PC-9 (cell line): ENCODE data around the gene KLK5. TPM values are rescaled to one million over a fixed set of nuclear protein-coding genes. Genes with fewer than 3 reads are reported as not detected.
A peak's percentile ranks its signal among the peaks of the same experiment; 100 is the strongest.

Source experiments
- BruUV-seq: library from RNA; stranded (reverse); fragments of 400-500 nt; replicated peaks from 2 replicates; lab custom pipeline; 2021; lab: Mats Ljungman, UMichigan
- CTCF ChIA-PET: fragments of 300-600 bp; sonication (Branson Sonifier 250); formaldehyde crosslinking; loops from one replicate; lab custom pipeline; 2022; ENCODE audit warnings: antibody characterized with exemption; lab: Charles Lee
- POLR2A ChIA-PET: fragments of 300-600 bp; sonication (Branson Sonifier 250); formaldehyde crosslinking; loops from one replicate; lab custom pipeline; 2022; ENCODE audit warnings: antibody characterized with exemption; ENCODE audit not compliant: unreplicated experiment; lab: Charles Lee
- DNase-seq, 2 experiments: peaks; one replicate each; pipeline versions ENCODE4 v3.0.0 to v3.0.0-alpha.2; 2015 to 2022; ENCODE audit warnings: mixed read lengths in 1 of 2
- H2AFZ ChIP-seq: fragments of 200-600 bp; sonication (generic); 2 replicates; pipeline ENCODE4 v1.8.1; 2017; ENCODE audit warnings: antibody characterized with exemption
- H3F3A ChIP-seq: fragments of 200-600 bp; sonication (generic); 2 replicates; pipeline ENCODE4 v1.8.1; 2017; ENCODE audit warnings: antibody characterized with exemption, mild to moderate bottlenecking, low read depth; ENCODE audit not compliant: insufficient read depth
- H3K27ac ChIP-seq: fragments of 200-600 bp; sonication (generic); 2 replicates; pipeline ENCODE4 v1.6.1; 2016; ENCODE audit warnings: mixed run types
- H3K27me3 ChIP-seq: fragments of 200-600 bp; sonication (generic); 2 replicates; pipeline ENCODE4 v1.6.1; 2016; ENCODE audit warnings: low read depth, mixed run types; ENCODE audit not compliant: insufficient read depth
- H3K36me3 ChIP-seq: fragments of 200-600 bp; sonication (generic); 2 replicates; pipeline ENCODE4 v1.6.1; 2016; ENCODE audit warnings: low read depth, mixed run types
- H3K4me1 ChIP-seq: fragments of 200-600 bp; sonication (generic); replicated peaks from 2 replicates; pipeline ENCODE4 v1.6.1; 2016; ENCODE audit warnings: mixed run types; ENCODE audit not compliant: insufficient read depth
- H3K4me2 ChIP-seq: fragments of 200-600 bp; sonication (generic); 2 replicates; pipeline ENCODE4 v1.6.1; 2017; ENCODE audit warnings: mixed run types
- H3K4me3 ChIP-seq: fragments of 200-600 bp; sonication (generic); 2 replicates; pipeline ENCODE4 v1.6.1; 2016; ENCODE audit warnings: mixed run types
- H3K79me2 ChIP-seq: fragments of 200-600 bp; sonication (generic); 2 replicates; pipeline ENCODE4 v1.6.1; 2017; ENCODE audit warnings: low read depth, mixed run types
- H3K9me2 ChIP-seq: fragments of 200-600 bp; sonication (generic); 2 replicates; pipeline ENCODE4 v1.8.1; 2017; ENCODE audit warnings: mild to moderate bottlenecking; ENCODE audit not compliant: insufficient read depth
- H3K9me3 ChIP-seq: fragments of 200-600 bp; sonication (generic); 2 replicates; pipeline ENCODE4 v1.8.1; 2016; ENCODE audit warnings: low read depth; ENCODE audit not compliant: insufficient read depth
- H4K20me1 ChIP-seq: fragments of 200-600 bp; sonication (generic); 2 replicates; pipeline ENCODE4 v1.8.1; 2017; ENCODE audit not compliant: insufficient read depth
- CTCF ChIP-seq: fragments of 200-600 bp; sonication (generic); conservative IDR thresholded peaks from 2 replicates; pipeline ENCODE4 v1.6.1; 2017; ENCODE audit warnings: mixed run types, antibody characterized with exemption, mild to moderate bottlenecking, moderate library complexity
- EZH2 ChIP-seq: fragments of 200-600 bp; sonication (generic); IDR thresholded peaks from 2 replicates; pipeline ENCODE4 v1.8.0; 2017; ENCODE audit warnings: antibody characterized with exemption, low read depth
- intact Hi-C: fragments of 100-400 bp; cut with micrococcal nuclease; formaldehyde crosslinking; loops from one replicate; pipeline ENCODE4 v1.10.0; 2022; ENCODE audit not compliant: unreplicated experiment
- total RNA-seq: library from RNA; stranded (reverse); gene quantifications from 2 replicates; pipeline ENCODE4 v1.2.3, GENCODE V29; 2021

Gene KLK5
- total RNA-seq, 1 experiment from 2014 or later = 405 TPM

GRCh38 chr19:50926144-50926543 lies 26.7 kb downstream of the KLK5 start:
- Histone ChIP-seq H3K9me3 (no peaks in the 10 kb centered on the region), H3K36me3 (no peaks in the 10 kb centered on the region), H3F3A (peaks cover 45% of the 10 kb centered on the region), H4K20me1 (no peaks in the 10 kb centered on the region), H3K79me2 (no peaks in the 10 kb centered on the region), H3K4me1 (peaks cover 44% of the 10 kb centered on the region), H3K4me3 (no peak overlapping the region), H2AFZ (no peak overlapping the region), H3K9me2 (no peaks in the 10 kb centered on the region), H3K27ac (no peak overlapping the region), H3K27me3 (no peaks in the 10 kb centered on the region), H3K4me2 (no peak overlapping the region; the same call in 1 of the 2 replicates)
- CTCF ChIA-PET = interaction anchor here (0.6 kb wide), 1 partner anchor 14 kb away, joined by 9 read pairs; no protein-coding TSS in a partner anchor
- no TSS peak for BruUV-seq
- TF ChIP-seq EZH2 (no peak), CTCF (no peak)
- intact Hi-C loops = loop anchor here (10.0 kb wide), 1 partner anchor 391 kb away; no protein-coding TSS in a partner anchor
- POLR2A ChIA-PET = no interaction called here
- DNase-seq = no peak

- Histone ChIP-seq H3K9me2 (no peaks in the 10 kb centered on the region), H3K4me3 (no peak overlapping the region), H4K20me1 (no peaks in the 10 kb centered on the region), H3K27me3 (no peaks in the 10 kb centered on the region), H3K79me2 (no peaks in the 10 kb centered on the region), H3K9me3 (no peaks in the 10 kb centered on the region), H2AFZ (no peak overlapping the region), H3K36me3 (no peaks in the 10 kb centered on the region), H3F3A (peaks cover 44% of the 10 kb centered on the region), H3K4me2 (no peak overlapping the region; the same call in 1 of the 2 replicates), H3K4me1 (peaks cover 42% of the 10 kb centered on the region), H3K27ac (no peak overlapping the region)
- BruUV-seq = no TSS peak
- peak in 1 of 2 experiments; percentile 77 for DNase-seq
- ChIA-PET POLR2A (no interaction called here), CTCF (interaction anchor here (0.6 kb wide), 1 partner anchor 14 kb away, joined by 9 read pairs; no protein-coding TSS in a partner anchor)
- TF ChIP-seq CTCF = no peak
- no peak for TF ChIP-seq EZH2
- intact Hi-C loops = loop anchor here (10.0 kb wide), 1 partner anchor 391 kb away; no protein-coding TSS in a partner anchor
These were observed 27.1 kb downstream of the KLK5 start for GRCh38 chr19:50925734-50926133.

- no peak for TF ChIP-seq EZH2
- DNase-seq = peak in 1 of 2 experiments; percentile 70
- CTCF ChIA-PET = no interaction called here
- no TSS peak for BruUV-seq
- Histone ChIP-seq H3K79me2 (no peaks in the 10 kb centered on the region), H3K9me2 (no peaks in the 10 kb centered on the region), H3K4me3 (no peak overlapping the region), H3K9me3 (no peaks in the 10 kb centered on the region), H3F3A (peaks cover 38% of the 10 kb centered on the region), H3K36me3 (no peaks in the 10 kb centered on the region), H3K4me2 (peak overlapping the region; percentile 3; the same call in 1 of the 2 replicates), H3K27me3 (no peaks in the 10 kb centered on the region), H4K20me1 (no peaks in the 10 kb centered on the region), H2AFZ (no peak overlapping the region), H3K27ac (0 out of 2 replicates have a peak overlapping the region, but pooled peaks have one; percentile 5), H3K4me1 (peaks cover 37% of the 10 kb centered on the region)
- intact Hi-C loops = loop anchor here (5.0 to 10.0 kb wide), 2 partner anchors 132 to 390 kb away; partner anchors contain the start of gene ACP4
- POLR2A ChIA-PET = interaction anchor here (0.6 to 0.7 kb wide), 2 partner anchors 82 to 561 kb away, joined by 3 read pairs; no protein-coding TSS in a partner anchor
These were observed 28.3 kb downstream of the KLK5 start for GRCh38 chr19:50924586-50924985.
